ENCODE measurements around the gene LIG1. TPM values are rescaled to one million over a fixed set of nuclear protein-coding genes. Genes with fewer than 3 reads are reported as not detected.

LIG1 gene
- total and polyA plus RNA-seq, 2 donors (not counting 3 experiments of a cell fraction or from before 2014, with no cell fraction given) = 64.0 to 94.7 TPM

GRCh38 chr19:48148576-48148975 is 21.6 kb downstream of the LIG1 start:
- Histone ChIP-seq H3K27me3 (ENCODE audit: control insufficient read depth in 2 of 2, insufficient read depth in 2 of 2, low read length in 2 of 2) (no peaks in the 10 kb centered on the region), H3K9ac (replicated peaks; ENCODE audit: extremely low read depth, insufficient read depth, low read length) (no peak overlapping the region), H3K9me1 (replicated peaks; ENCODE audit: control insufficient read depth, extremely low read depth, insufficient read depth, low read length) (no peaks in the 10 kb centered on the region), H3K36me3 (ENCODE audit: control insufficient read depth in 2 of 2, extremely low read depth in 1 of 2, insufficient read depth in 2 of 2, low read length in 2 of 2) (peaks cover 0 to 2% of the 10 kb centered on the region in 2 experiments), H3K4me1 (ENCODE audit: control insufficient read depth, extremely low read depth, insufficient read depth, low read length) (peaks cover 12% of the 10 kb centered on the region), H3K4me3 (replicated peaks in 1 of 3; ENCODE audit: insufficient read depth in 1 of 3, low read depth in 1 of 3, low read length in 3 of 3) (no peak overlapping the region), H4K20me1 (replicated peaks; ENCODE audit: control insufficient read depth, extremely low read depth, insufficient read depth, low read length) (no peaks in the 10 kb centered on the region), H2AFZ (ENCODE audit: low read depth, low read length) (no peak overlapping the region), H3K79me2 (ENCODE audit: control insufficient read depth, insufficient read depth, low read length) (no peaks in the 10 kb centered on the region), H3K9me3 (replicated peaks; ENCODE audit: control insufficient read depth, insufficient read depth, low read length) (no peaks in the 10 kb centered on the region), H3K4me2 (ENCODE audit: insufficient read depth, low read length) (no peak overlapping the region), H3K27ac (ENCODE audit: insufficient read depth, low read depth, low read length) (no peak overlapping the region)
- ChIA-PET POLR2A (no interaction called here), CTCF (interaction anchor here (0.7 kb wide), 1 partner anchor 185 kb away, joined by 3 read pairs; no protein-coding TSS in a partner anchor)
- intact Hi-C loops (cut with micrococcal nuclease) (no loop called here), dilution Hi-C loops (cut with MboI; ENCODE audit: extremely low pct_ligation_motif_present, low sequenced_read_pairs) (no loop called here)
- TF ChIP-seq POLR2A (IDR thresholded peaks at IDR 0.05; ENCODE audit: low read depth, low read length) (no peak), GATA2 (IDR thresholded peaks at IDR 0.05; ENCODE audit: insufficient read depth, insufficient read length, low read depth, low read length) (no peak), FOS (IDR thresholded peaks at IDR 0.05; ENCODE audit: borderline replicate concordance, insufficient read depth, low read length) (no peak), MYC (IDR thresholded peaks at IDR 0.05; ENCODE audit: low read depth, low read length) (no peak), EZH2 (IDR thresholded peaks at IDR 0.05; ENCODE audit: borderline replicate concordance, low read depth, low read length, severe bottlenecking) (no peak), POLR2AphosphoS5 (IDR thresholded peaks at IDR 0.05; ENCODE audit: insufficient read depth, low read depth, low read length) (no peak), CTCF (IDR thresholded peaks at IDR 0.05; ENCODE audit: extremely low read depth in 1 of 2, insufficient read depth in 1 of 2, low read depth in 1 of 2, low read length in 2 of 2) (no peak), MAX (IDR thresholded peaks at IDR 0.05; ENCODE audit: insufficient read depth, insufficient read length) (no peak), JUN (IDR thresholded peaks at IDR 0.05; ENCODE audit: borderline replicate concordance, insufficient read depth, insufficient read length, low read depth) (no peak)
- BruUV-seq (replicated peaks) = no TSS peak
- no peak for FAIRE-seq
- DNase-seq (ENCODE audit: low read depth, low spot score) = no peak

All from endothelial cell of umbilical vein (primary cell).